ENCODE data around the gene CAPN2.

Gene CAPN2

DNA sequence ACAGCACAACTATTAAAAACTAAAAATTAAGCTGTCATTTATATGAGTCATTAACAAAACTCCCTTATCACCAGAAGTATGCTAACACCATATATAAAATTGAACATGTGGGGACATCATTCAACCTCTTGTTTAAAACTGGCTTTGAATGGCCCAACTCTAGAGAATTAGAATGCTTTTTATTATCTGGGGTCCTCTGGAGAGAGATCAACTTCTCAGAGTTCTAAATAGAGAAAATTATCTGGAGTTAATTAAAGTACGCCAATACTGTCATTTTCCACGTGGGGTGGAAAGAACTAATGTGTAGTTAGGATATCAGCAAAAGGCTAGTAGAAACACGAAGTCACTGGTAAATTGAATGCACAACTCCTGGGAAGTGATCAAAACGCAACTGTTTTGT is 21.2 kb upstream of the CAPN2 start:
- TF ChIP-seq TCF4 (CRISPR knock-in tag; IDR thresholded peaks at IDR 0.05; ENCODE audit: borderline replicate concordance): no peak
- no peak for TF ChIP-seq RARB (CRISPR knock-in tag; IDR thresholded peaks at IDR 0.05)
- no peak for TF ChIP-seq ESRRG (CRISPR knock-in tag; IDR thresholded peaks at IDR 0.05)
- no peak for TF ChIP-seq OSR1 (CRISPR knock-in tag; IDR thresholded peaks at IDR 0.05)
- TF ChIP-seq ZNF8 (CRISPR knock-in tag; IDR thresholded peaks at IDR 0.05): no peak
- TF ChIP-seq, protein P1, sequence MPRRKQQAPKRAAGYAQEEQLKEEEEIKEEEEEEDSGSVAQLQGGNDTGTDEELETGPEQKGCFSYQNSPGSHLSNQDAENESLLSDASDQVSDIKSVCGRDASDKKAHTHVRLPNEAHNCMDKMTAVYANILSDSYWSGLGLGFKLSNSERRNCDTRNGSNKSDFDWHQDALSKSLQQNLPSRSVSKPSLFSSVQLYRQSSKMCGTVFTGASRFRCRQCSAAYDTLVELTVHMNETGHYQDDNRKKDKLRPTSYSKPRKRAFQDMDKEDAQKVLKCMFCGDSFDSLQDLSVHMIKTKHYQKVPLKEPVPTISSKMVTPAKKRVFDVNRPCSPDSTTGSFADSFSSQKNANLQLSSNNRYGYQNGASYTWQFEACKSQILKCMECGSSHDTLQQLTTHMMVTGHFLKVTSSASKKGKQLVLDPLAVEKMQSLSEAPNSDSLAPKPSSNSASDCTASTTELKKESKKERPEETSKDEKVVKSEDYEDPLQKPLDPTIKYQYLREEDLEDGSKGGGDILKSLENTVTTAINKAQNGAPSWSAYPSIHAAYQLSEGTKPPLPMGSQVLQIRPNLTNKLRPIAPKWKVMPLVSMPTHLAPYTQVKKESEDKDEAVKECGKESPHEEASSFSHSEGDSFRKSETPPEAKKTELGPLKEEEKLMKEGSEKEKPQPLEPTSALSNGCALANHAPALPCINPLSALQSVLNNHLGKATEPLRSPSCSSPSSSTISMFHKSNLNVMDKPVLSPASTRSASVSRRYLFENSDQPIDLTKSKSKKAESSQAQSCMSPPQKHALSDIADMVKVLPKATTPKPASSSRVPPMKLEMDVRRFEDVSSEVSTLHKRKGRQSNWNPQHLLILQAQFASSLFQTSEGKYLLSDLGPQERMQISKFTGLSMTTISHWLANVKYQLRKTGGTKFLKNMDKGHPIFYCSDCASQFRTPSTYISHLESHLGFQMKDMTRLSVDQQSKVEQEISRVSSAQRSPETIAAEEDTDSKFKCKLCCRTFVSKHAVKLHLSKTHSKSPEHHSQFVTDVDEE (CRISPR knock-in tag; IDR thresholded peaks at IDR 0.05): no peak
- TF ChIP-seq BACH2 (CRISPR knock-in tag; IDR thresholded peaks at IDR 0.05; ENCODE audit: borderline replicate concordance): no peak
- TF ChIP-seq ZNF70 (CRISPR knock-in tag; IDR thresholded peaks at IDR 0.05): no peak
- TF ChIP-seq, protein P2, sequence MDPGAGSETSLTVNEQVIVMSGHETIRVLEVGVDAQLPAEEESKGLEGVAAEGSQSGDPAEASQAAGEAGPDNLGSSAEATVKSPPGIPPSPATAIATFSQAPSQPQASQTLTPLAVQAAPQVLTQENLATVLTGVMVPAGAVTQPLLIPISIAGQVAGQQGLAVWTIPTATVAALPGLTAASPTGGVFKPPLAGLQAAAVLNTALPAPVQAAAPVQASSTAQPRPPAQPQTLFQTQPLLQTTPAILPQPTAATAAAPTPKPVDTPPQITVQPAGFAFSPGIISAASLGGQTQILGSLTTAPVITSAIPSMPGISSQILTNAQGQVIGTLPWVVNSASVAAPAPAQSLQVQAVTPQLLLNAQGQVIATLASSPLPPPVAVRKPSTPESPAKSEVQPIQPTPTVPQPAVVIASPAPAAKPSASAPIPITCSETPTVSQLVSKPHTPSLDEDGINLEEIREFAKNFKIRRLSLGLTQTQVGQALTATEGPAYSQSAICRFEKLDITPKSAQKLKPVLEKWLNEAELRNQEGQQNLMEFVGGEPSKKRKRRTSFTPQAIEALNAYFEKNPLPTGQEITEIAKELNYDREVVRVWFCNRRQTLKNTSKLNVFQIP (CRISPR knock-in tag; IDR thresholded peaks at IDR 0.05; ENCODE audit: borderline replicate concordance, low read depth): no peak
- TF ChIP-seq ZFP30 (CRISPR knock-in tag; IDR thresholded peaks at IDR 0.05): no peak
- TF ChIP-seq, protein P3, sequence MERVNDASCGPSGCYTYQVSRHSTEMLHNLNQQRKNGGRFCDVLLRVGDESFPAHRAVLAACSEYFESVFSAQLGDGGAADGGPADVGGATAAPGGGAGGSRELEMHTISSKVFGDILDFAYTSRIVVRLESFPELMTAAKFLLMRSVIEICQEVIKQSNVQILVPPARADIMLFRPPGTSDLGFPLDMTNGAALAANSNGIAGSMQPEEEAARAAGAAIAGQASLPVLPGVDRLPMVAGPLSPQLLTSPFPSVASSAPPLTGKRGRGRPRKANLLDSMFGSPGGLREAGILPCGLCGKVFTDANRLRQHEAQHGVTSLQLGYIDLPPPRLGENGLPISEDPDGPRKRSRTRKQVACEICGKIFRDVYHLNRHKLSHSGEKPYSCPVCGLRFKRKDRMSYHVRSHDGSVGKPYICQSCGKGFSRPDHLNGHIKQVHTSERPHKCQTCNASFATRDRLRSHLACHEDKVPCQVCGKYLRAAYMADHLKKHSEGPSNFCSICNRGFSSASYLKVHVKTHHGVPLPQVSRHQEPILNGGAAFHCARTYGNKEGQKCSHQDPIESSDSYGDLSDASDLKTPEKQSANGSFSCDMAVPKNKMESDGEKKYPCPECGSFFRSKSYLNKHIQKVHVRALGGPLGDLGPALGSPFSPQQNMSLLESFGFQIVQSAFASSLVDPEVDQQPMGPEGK (CRISPR knock-in tag; IDR thresholded peaks at IDR 0.05; ENCODE audit: borderline replicate concordance): no peak
- TF ChIP-seq ZC3H10 (CRISPR knock-in tag; IDR thresholded peaks at IDR 0.05): no peak
- TF ChIP-seq ZFP3 (CRISPR knock-in tag; IDR thresholded peaks at IDR 0.05): no peak
- TF ChIP-seq ISL1 (CRISPR knock-in tag; IDR thresholded peaks at IDR 0.05): no peak
- no peak for TF ChIP-seq GLIS3 (CRISPR knock-in tag; IDR thresholded peaks at IDR 0.05)
- TF ChIP-seq PPARA (CRISPR knock-in tag; IDR thresholded peaks at IDR 0.05; ENCODE audit: borderline replicate concordance): no peak
- TF ChIP-seq, protein P4, sequence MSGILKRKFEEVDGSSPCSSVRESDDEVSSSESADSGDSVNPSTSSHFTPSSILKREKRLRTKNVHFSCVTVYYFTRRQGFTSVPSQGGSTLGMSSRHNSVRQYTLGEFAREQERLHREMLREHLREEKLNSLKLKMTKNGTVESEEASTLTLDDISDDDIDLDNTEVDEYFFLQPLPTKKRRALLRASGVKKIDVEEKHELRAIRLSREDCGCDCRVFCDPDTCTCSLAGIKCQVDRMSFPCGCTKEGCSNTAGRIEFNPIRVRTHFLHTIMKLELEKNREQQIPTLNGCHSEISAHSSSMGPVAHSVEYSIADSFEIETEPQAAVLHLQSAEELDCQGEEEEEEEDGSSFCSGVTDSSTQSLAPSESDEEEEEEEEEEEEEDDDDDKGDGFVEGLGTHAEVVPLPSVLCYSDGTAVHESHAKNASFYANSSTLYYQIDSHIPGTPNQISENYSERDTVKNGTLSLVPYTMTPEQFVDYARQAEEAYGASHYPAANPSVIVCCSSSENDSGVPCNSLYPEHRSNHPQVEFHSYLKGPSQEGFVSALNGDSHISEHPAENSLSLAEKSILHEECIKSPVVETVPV (CRISPR knock-in tag; IDR thresholded peaks at IDR 0.05): no peak
- no peak for ATAC-seq

DNA sequence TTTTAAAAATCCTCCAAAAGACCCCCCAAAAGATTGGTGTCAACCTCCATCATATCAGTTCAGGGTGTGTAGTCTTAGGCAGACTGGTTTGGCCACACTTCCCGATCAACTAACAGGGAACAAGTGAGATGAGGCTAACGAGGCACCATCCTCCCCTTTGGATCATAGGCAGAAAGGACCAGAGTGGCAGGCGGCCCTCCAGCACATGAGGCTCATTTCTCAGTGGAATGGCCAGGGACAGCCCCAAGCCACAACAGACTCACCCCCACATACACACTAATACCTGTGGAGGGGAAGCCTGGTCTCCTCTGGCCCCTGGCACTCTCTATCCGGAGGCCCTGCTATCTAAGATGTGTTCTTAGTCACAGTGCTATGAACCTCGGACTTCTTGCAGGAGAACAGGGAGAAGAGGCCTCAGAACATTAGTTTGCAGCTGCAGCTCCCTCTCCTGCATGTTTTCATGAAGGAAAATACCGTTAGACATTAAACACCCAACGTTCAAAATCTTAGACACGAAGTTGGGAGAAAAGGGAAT is 17.3 kb upstream of the CAPN2 start:
- TF ChIP-seq ZNF8 (CRISPR knock-in tag; IDR thresholded peaks at IDR 0.05): no peak
- no peak for ATAC-seq

DNA sequence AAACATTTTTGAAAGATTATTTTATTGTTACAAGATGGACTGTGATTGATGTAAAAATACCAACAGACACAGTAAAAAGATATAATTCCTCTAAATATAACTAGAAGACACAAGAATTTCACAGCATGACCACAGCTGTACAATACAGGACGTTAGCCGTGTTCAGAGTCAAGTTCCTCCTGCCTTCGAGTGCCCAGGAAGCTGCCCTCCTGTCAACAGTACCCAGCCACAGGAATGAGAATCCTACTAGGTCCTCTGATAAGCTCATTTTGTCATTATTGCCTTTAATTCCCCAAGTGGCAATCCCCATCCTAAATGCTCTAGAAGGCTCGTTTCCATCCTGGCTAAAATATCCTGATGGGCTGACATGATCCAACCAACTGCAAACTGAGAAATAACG is 16.4 kb upstream of the CAPN2 start:
- ATAC-seq: no peak

DNA sequence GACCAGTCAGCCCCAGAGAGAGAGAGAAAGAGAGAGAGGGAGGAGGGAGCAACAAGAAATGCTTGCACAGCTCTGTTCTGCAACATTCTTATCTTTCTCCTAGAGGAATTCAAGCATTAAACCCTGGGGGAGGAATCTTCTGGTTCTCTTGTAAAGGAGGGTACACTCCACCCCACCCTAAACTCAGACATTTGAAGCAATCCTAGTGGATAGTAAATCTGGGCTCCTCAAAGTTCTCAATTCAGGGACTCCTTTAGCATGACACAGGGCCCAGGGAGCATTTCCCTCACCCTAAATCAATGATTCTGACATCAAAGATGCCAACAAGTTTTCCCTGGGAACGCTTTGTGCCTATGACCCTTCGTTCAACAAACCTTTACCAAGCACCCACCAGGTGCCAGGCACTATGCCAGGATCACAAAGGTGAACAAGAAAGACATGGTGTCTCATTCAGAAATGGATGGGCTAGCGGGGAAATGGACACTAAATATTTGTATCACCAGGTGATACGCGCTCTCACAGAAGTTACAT is 11.9 kb upstream of the CAPN2 start:
- TF ChIP-seq ZNF565 (CRISPR knock-in tag; conservative IDR thresholded peaks at IDR 0.05; ENCODE audit: low read depth) (no peak), ZC3H10 (CRISPR knock-in tag; IDR thresholded peaks at IDR 0.05) (peak; percentile 3; the same call in 1 of the 2 replicates), OSR1 (CRISPR knock-in tag; IDR thresholded peaks at IDR 0.05) (peak; percentile 89), TOX (CRISPR knock-in tag; IDR thresholded peaks at IDR 0.05; ENCODE audit: borderline replicate concordance) (0 out of 2 replicates have a peak, but pooled peaks have one; percentile 8), ZNF8 (CRISPR knock-in tag; IDR thresholded peaks at IDR 0.05) (no peak)
- TF ChIP-seq, protein P3 (CRISPR knock-in tag; IDR thresholded peaks at IDR 0.05; ENCODE audit: borderline replicate concordance): no peak
- no peak for ATAC-seq

More for the DNA sequence above, 16.4 kb upstream of the CAPN2 start:
- TF ChIP-seq, protein P2 (CRISPR knock-in tag; IDR thresholded peaks at IDR 0.05; ENCODE audit: borderline replicate concordance, low read depth): no peak
- no peak for TF ChIP-seq ARNTL (CRISPR knock-in tag; IDR thresholded peaks at IDR 0.05; ENCODE audit: borderline replicate concordance, low read depth)

Data from SK-N-SH treated with all-trans-retinoic acid at 6 μM for 48 hours (cell line).